GM12873 (cell line): ENCODE data around the gene SRL.

ENCODE experiments used
- CTCF ChIP-seq: IDR thresholded peaks from 2 replicates; pipeline ENCODE4 v1.5.1; 2012; ENCODE audit warnings: low read depth, mild to moderate bottlenecking, moderate library complexity, low read length, control low read depth; ENCODE audit not compliant: insufficient read depth; ENCODE audit errors: missing control alignments

Gene SRL

GRCh38 chr16:4232541-4233386 lies 9.1 kb downstream of the SRL start:
- TF ChIP-seq CTCF, result no peak

DNA sequence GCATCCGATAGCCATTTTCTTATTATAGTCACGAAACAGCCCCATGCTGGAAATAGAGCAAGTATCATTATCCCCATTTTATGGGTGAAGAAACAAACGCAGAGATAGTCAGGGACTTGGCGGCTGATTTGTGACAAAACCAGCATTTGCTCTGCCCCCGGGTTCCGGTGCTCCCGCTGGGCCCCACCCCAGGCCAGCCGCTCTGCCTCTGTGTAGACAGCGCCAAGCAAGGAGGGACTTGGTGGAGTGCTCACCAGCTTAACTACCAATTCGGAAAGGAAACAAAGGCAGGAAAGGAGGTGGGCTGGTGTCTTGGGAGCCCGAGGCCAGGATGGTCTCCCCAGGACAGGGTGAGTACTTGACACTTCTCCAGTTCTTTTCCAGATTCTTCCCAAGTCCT lies 10.0 kb downstream of the SRL start:
- TF ChIP-seq CTCF, result no peak

DNA sequence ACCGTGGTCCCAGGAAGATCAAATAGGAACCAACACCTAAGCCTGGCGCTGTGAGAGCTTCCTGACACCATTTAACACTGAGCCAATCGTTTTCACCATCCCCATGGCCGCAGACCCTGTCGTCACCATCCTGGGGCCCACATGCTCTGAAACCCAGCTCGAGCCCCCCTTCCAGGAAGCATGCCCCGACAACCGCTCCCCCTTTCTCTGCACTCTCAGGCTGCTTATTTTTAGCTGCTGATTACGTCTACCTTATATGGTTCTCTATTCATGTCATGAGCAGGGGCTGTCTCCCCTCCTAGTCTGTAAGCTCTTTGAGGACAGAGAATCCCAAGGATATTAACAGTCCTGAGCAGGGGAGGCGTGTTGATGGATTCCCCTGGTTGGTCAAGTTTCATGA lies 10.5 kb downstream of the SRL start:
- no peak for TF ChIP-seq CTCF

- no peak for TF ChIP-seq CTCF
Observed at GRCh38 chr16:4227040-4227332, 14.9 kb downstream of the SRL start.

DNA sequence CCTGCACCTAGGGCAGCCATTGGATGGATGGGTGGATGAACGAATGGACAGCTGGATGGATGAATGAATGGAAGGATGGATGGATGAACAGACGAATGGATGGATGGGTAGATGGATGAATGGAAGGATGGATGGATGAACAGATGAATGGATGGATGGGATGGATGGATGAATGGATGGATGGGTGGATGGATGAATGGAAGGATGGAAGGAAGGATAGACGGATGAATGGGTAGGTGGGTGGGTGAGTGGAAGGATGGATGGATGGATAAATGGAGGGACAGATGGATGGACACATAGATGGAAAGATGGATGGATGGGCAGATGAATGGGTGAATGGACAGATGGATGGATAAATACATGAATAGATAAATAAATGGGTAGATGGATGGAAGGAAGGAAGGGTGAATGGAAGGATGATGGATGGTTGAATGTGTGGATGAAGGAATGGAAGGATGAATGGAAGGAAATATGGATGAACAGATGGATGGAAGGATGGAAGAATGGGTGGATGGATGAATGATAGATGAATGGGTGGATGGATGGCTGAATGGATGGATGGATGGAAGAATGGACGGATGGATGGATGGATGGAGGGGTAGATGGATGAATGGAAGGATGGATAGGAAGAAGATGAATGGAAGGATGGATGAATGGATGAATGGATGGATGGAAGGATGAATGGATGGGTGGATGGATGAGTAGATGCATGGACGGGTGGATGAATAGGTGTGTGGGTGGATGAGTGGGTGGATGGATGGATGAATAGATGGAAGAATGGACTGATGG lies 15.4 kb downstream of the SRL start:
- no peak for TF ChIP-seq CTCF

DNA sequence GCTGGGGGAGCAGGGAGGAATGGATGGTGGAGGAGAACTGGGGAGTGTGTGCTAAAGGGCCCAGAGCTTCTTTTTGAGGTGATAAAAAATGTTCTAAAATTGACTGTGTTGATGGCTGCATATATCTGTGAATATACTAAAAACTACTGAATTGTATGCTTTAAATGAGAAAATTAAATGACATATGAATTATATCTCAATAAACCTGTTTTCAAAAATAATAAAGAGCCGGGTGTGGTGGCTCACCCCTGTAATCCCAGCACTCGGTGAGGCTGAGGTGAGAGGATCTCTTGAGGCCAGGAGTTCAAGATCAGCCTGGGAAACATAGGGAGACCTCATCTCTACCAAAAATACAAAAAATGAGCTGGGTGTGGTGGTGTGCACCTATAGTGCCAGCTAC lies 16.8 kb downstream of the SRL start:
- no peak for TF ChIP-seq CTCF

GRCh38 chr16:4220358-4220757 lies 21.5 kb downstream of the SRL start:
- no peak for TF ChIP-seq CTCF
